Stimulated activated naive CD8-positive, alpha-beta T cell treated with anti-CD3 and anti-CD28 coated beads, Interleukin-15, Interleukin-2, amounts not matched to agents 100 ng/mL and 50 ng/mL, for 24 hours (primary cell): Measurements from ENCODE around the gene RBMS3.

Experiments
- H3K27ac Mint-ChIP-seq: one replicate; pipeline ENCODE4 v1.8.0; 2021; ENCODE audit warnings: mild to moderate bottlenecking, mixed read lengths
- H3K27me3 Mint-ChIP-seq: one replicate; pipeline ENCODE4 v1.8.0; 2021; ENCODE audit warnings: mixed read lengths
- H3K36me3 Mint-ChIP-seq: one replicate; pipeline ENCODE4 v1.8.0; 2021; ENCODE audit warnings: low read depth, mixed read lengths
- H3K4me1 Mint-ChIP-seq: one replicate; pipeline ENCODE4 v1.8.0; 2021; ENCODE audit warnings: low read depth, mixed read lengths
- H3K4me3 Mint-ChIP-seq: one replicate; pipeline ENCODE4 v1.8.0; 2021; ENCODE audit warnings: mild to moderate bottlenecking, mixed read lengths
- H3K9me3 Mint-ChIP-seq: one replicate; pipeline ENCODE4 v1.8.0; 2021; ENCODE audit warnings: mixed read lengths

Gene RBMS3

GRCh38 chr3:29829340-29829739 lies 548.5 kb downstream of the RBMS3 start:
- Mint-ChIP-seq H3K4me1 (no peaks in the 10 kb centered on the region), H3K27ac (no peak overlapping the region), H3K4me3 (no peak overlapping the region), H3K27me3 (peaks cover 5% of the 10 kb centered on the region), H3K9me3 (peaks cover 9% of the 10 kb centered on the region), H3K36me3 (no peaks in the 10 kb centered on the region)

- no peak overlapping the region for H3K4me3 Mint-ChIP-seq
- H3K36me3 Mint-ChIP-seq: no peaks in the 10 kb centered on the region
- no peaks in the 10 kb centered on the region for H3K9me3 Mint-ChIP-seq
- peaks cover 13% of the 10 kb centered on the region for H3K27me3 Mint-ChIP-seq
- no peak overlapping the region for H3K27ac Mint-ChIP-seq
- no peaks in the 10 kb centered on the region for H3K4me1 Mint-ChIP-seq
Measured at GRCh38 chr3:29850641-29851040, 569.8 kb downstream of the RBMS3 start.

DNA sequence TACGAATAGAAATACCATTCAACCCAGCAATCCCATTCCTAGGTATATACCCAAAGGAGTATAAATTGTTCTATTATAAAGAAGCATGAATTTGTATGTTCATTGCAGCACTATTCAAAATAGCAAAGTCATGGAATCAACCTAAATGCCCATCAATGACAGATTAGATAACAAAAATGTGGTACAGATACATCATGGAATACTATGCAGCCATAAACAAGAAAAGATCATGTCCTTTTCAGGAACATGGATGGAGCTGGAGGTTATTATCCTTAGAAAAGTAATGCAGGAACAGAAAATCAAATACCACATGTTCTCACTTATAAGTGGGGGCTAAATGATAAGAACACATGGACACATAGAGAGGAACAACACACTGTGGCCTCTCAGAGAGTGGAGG lies 571.9 kb downstream of the RBMS3 start:
- H3K4me1 Mint-ChIP-seq: no peaks in the 10 kb centered on the region
- peaks cover 13% of the 10 kb centered on the region for H3K27me3 Mint-ChIP-seq
- H3K36me3 Mint-ChIP-seq: no peaks in the 10 kb centered on the region
- no peaks in the 10 kb centered on the region for H3K9me3 Mint-ChIP-seq
- H3K4me3 Mint-ChIP-seq: no peak overlapping the region
- H3K27ac Mint-ChIP-seq: no peak overlapping the region

DNA sequence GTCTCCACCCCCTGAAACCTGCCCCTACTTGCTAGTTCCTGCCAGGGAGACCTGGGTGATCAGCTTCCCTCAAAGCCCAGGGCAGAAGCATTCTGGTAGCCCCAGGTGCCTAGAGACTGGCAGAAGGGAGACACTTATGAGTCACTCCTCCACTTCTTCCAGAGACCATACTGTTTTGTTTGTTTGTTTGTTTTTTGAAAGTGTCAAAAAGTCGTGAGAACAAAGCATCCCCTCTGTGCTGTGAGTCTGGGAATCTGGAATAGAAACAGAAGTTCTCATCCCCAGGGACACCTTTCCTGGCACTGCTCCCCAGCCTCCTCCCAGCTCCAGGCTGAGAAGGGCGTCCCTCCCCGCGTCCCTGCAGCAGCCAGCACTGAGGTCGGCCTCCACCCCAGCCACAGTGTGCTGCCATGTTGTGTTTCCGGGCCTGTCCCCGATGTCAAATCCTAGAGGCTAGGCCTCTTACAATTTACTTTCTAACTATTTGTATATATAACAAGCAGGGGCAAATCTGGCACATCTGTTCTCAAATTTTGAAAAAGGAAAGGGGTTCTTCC lies 573.0 kb downstream of the RBMS3 start:
- Mint-ChIP-seq H3K4me3 (no peak overlapping the region), H3K36me3 (no peaks in the 10 kb centered on the region), H3K27ac (no peak overlapping the region), H3K9me3 (no peaks in the 10 kb centered on the region), H3K4me1 (no peaks in the 10 kb centered on the region), H3K27me3 (peaks cover 8% of the 10 kb centered on the region)

DNA sequence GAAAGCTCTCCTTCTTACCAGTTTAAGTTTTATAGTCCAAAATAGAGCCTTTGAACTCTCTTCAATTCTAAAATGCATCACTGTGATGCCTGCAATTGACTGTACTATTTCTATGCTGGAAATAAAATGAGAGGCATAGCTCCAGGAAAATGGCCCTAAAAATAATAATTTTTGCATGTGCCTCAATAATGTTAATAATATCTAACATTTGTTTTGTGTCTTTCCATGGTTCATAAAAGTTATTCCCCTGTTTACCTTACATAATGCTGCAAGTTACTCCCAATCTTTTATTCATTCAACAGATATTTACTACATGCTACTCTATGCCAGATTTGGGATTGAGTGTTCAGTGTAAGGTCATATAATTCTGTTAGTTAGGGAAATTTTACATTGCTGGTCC lies 574.0 kb downstream of the RBMS3 start:
- H3K27ac Mint-ChIP-seq: no peak overlapping the region
- no peaks in the 10 kb centered on the region for H3K4me1 Mint-ChIP-seq
- H3K4me3 Mint-ChIP-seq: no peak overlapping the region
- no peaks in the 10 kb centered on the region for H3K36me3 Mint-ChIP-seq
- no peaks in the 10 kb centered on the region for H3K9me3 Mint-ChIP-seq
- H3K27me3 Mint-ChIP-seq: peaks cover 7% of the 10 kb centered on the region

DNA sequence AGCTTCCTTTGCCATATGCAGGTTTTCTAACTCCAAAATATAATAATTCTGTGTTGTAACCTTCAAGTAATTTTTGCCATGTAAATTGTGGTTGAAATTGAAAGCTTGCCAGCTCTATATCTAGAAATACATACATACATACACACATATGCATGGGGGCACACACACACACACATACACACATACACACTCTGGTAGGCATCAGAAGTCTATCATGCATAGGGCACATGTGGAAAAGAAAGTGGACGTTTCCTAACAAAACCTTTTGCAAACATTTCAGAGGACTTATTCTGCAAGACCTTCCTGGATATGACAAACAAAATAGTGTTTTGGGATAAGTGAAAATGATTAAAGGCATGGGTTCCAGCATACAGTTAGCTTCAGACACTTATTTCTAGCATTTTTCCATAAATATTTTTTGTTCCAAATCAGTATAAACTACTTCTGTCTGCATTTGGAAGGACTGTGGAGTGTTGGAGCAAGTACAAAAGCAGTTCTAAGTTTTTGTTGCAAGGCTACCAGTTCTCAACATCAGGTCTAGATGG lies 578.9 kb downstream of the RBMS3 start:
- Mint-ChIP-seq H3K4me1 (no peaks in the 10 kb centered on the region), H3K27ac (no peak overlapping the region), H3K4me3 (no peak overlapping the region), H3K9me3 (no peaks in the 10 kb centered on the region), H3K36me3 (no peaks in the 10 kb centered on the region), H3K27me3 (peaks cover 5% of the 10 kb centered on the region)

DNA sequence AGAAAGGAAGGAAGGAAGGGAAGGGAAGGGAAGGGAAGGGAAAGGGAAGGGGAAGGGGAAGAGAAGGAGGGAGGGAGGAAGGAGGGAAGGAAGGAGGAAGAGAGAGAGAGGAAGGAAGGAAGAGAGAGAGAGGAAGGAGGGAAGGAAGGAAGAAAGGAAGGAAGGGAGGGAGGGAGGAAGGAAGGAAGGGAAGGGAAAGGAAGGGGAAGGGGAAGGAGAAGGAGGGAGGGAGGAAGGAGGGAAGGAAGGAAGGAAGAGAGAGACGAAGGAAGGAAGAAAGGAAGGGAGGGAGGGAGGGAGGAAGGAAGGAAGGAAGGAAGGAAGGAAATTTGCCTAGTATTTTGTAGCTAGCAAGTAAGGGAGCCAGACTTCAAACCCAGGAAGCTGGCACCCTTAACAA lies 583.9 kb downstream of the RBMS3 start:
- H3K36me3 Mint-ChIP-seq: no peaks in the 10 kb centered on the region
- no peak overlapping the region for H3K27ac Mint-ChIP-seq
- no peaks in the 10 kb centered on the region for H3K9me3 Mint-ChIP-seq
- H3K4me1 Mint-ChIP-seq: no peaks in the 10 kb centered on the region
- no peak overlapping the region for H3K4me3 Mint-ChIP-seq
- H3K27me3 Mint-ChIP-seq: peaks cover 5% of the 10 kb centered on the region

- H3K4me1 Mint-ChIP-seq: no peaks in the 10 kb centered on the region
- H3K9me3 Mint-ChIP-seq: peaks cover 4% of the 10 kb centered on the region
- no peak overlapping the region for H3K27ac Mint-ChIP-seq
- no peaks in the 10 kb centered on the region for H3K36me3 Mint-ChIP-seq
- H3K4me3 Mint-ChIP-seq: no peak overlapping the region
- peaks cover 8% of the 10 kb centered on the region for H3K27me3 Mint-ChIP-seq
Measured at GRCh38 chr3:29868543-29869101, 587.8 kb downstream of the RBMS3 start.

DNA sequence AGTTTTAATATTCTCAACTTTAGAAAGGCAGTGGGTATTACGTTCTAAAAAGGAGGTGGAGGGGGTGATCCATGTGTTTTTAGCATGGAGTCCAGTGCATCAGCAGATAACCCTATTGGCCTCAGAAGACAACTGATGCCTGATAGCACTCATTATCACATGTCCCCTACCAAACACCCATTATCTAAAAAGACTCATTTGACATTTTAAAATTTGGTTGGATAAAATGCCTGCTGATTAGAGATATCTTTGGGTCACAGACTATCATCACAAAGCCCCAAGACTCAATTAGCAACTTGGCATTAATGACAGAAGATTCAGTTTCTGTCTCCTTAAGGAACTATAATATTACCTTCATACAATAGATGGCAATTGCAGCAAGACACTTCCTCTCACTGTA lies 589.3 kb downstream of the RBMS3 start:
- no peak overlapping the region for H3K4me3 Mint-ChIP-seq
- H3K36me3 Mint-ChIP-seq: no peaks in the 10 kb centered on the region

DNA sequence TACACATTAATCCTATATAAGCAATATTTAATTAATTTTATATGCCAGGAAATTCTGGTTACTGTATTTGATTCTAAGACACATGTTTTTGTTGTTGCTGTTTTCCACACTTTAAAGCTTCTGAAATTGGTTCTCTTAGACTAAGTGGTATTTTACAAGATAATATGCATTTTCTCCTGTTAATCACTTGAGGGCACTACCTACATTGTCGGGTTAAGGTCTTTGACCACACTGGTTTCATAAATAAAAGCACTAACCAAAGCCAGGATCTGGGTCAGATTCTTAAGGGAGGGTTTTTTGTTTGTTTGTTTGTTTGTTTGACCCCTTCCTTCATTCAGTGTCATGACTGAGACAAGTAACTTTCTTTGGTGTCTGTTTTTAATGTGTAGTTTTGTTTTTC lies 590.2 kb downstream of the RBMS3 start:
- Mint-ChIP-seq H3K9me3 (peaks cover 4% of the 10 kb centered on the region), H3K27ac (no peak overlapping the region), H3K27me3 (peaks cover 3% of the 10 kb centered on the region), H3K4me3 (no peak overlapping the region), H3K36me3 (no peaks in the 10 kb centered on the region), H3K4me1 (no peaks in the 10 kb centered on the region)

More for the DNA sequence above, 589.3 kb downstream of the RBMS3 start:
- Mint-ChIP-seq H3K27me3 (peaks cover 3% of the 10 kb centered on the region), H3K27ac (no peak overlapping the region), H3K9me3 (peaks cover 4% of the 10 kb centered on the region), H3K4me1 (no peaks in the 10 kb centered on the region)

GRCh38 chr3:29880809-29881208 lies 599.9 kb downstream of the RBMS3 start:
- Mint-ChIP-seq H3K36me3 (no peaks in the 10 kb centered on the region), H3K4me1 (no peaks in the 10 kb centered on the region), H3K9me3 (no peaks in the 10 kb centered on the region), H3K27ac (no peak overlapping the region), H3K27me3 (peaks cover 9% of the 10 kb centered on the region), H3K4me3 (no peak overlapping the region)

GRCh38 chr3:29887451-29887850 lies 606.6 kb downstream of the RBMS3 start:
- no peaks in the 10 kb centered on the region for H3K4me1 Mint-ChIP-seq
- no peak overlapping the region for H3K4me3 Mint-ChIP-seq
- no peaks in the 10 kb centered on the region for H3K27me3 Mint-ChIP-seq
- no peaks in the 10 kb centered on the region for H3K9me3 Mint-ChIP-seq
- H3K36me3 Mint-ChIP-seq: no peaks in the 10 kb centered on the region
- no peak overlapping the region for H3K27ac Mint-ChIP-seq

DNA sequence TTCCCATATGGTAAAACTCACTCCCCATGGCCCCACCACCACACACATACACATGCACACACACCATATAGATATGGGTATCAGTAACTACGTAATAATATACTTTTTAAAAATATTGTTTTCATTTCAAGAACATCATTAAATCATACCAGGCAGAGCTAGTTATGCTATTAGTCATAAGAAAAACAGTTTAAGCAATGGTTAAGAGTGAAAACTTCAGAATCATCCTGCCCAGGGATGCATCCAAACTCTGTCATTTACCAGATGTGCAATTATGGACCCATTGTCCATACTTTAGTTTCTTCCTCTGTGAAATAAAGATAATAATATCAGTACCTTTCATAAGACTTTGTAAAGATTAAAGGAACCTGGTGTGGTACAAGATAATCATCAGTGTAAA lies 608.3 kb downstream of the RBMS3 start:
- no peak overlapping the region for H3K4me3 Mint-ChIP-seq
- no peak overlapping the region for H3K27ac Mint-ChIP-seq
- H3K4me1 Mint-ChIP-seq: no peaks in the 10 kb centered on the region
- H3K9me3 Mint-ChIP-seq: no peaks in the 10 kb centered on the region
- H3K27me3 Mint-ChIP-seq: no peaks in the 10 kb centered on the region
- H3K36me3 Mint-ChIP-seq: no peaks in the 10 kb centered on the region

DNA sequence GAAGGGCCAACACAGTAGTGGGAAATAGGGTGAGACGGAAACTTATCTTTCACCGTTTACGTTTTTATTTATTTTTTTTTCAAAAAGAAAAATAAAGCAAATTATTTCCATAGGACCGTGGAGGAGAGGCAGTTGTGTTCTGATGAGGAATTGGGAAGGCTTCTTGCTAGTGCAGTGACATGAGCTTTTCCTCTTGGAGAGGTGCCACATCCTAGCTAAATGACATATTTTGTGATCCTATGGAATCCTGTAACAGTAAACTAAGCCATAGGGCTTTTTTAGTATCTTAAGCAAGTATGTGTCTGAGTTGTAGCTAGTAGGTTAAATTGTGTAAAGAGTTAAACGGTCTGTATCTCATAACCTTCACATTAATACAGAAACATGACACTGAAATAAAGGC lies 609.9 kb downstream of the RBMS3 start:
- H3K9me3 Mint-ChIP-seq: no peaks in the 10 kb centered on the region
- H3K36me3 Mint-ChIP-seq: no peaks in the 10 kb centered on the region
- H3K4me1 Mint-ChIP-seq: no peaks in the 10 kb centered on the region
- H3K27me3 Mint-ChIP-seq: no peaks in the 10 kb centered on the region
- H3K4me3 Mint-ChIP-seq: no peak overlapping the region
- H3K27ac Mint-ChIP-seq: no peak overlapping the region

GRCh38 chr3:29892976-29893554 lies 612.2 kb downstream of the RBMS3 start:
- Mint-ChIP-seq H3K27me3 (peaks cover 3% of the 10 kb centered on the region), H3K36me3 (no peaks in the 10 kb centered on the region), H3K9me3 (no peaks in the 10 kb centered on the region), H3K4me1 (no peaks in the 10 kb centered on the region), H3K27ac (no peak overlapping the region), H3K4me3 (no peak overlapping the region)

- Mint-ChIP-seq H3K9me3 (no peaks in the 10 kb centered on the region), H3K27ac (no peak overlapping the region), H3K4me3 (no peak overlapping the region), H3K4me1 (no peaks in the 10 kb centered on the region), H3K27me3 (peaks cover 3% of the 10 kb centered on the region), H3K36me3 (no peaks in the 10 kb centered on the region)
Measured at GRCh38 chr3:29896856-29897255, 616.0 kb downstream of the RBMS3 start.
